HG02678 (cell line): ENCODE measurements around the gene STRIP1.

Experiments used
- ATAC-seq: cut with Tn5 transposase; IDR thresholded peaks from one replicate; pipeline ENCODE4 v1.9.1; 2021; ENCODE audit warnings: mild to moderate bottlenecking, moderate library complexity; ENCODE audit not compliant: unreplicated experiment

STRIP1 gene

GRCh38 chr1:110050602-110051261 is 16.3 kb downstream of the STRIP1 start:
- ATAC-seq: no peak

GRCh38 chr1:110051262-110051648 is 16.8 kb downstream of the STRIP1 start:
- no peak for ATAC-seq

DNA sequence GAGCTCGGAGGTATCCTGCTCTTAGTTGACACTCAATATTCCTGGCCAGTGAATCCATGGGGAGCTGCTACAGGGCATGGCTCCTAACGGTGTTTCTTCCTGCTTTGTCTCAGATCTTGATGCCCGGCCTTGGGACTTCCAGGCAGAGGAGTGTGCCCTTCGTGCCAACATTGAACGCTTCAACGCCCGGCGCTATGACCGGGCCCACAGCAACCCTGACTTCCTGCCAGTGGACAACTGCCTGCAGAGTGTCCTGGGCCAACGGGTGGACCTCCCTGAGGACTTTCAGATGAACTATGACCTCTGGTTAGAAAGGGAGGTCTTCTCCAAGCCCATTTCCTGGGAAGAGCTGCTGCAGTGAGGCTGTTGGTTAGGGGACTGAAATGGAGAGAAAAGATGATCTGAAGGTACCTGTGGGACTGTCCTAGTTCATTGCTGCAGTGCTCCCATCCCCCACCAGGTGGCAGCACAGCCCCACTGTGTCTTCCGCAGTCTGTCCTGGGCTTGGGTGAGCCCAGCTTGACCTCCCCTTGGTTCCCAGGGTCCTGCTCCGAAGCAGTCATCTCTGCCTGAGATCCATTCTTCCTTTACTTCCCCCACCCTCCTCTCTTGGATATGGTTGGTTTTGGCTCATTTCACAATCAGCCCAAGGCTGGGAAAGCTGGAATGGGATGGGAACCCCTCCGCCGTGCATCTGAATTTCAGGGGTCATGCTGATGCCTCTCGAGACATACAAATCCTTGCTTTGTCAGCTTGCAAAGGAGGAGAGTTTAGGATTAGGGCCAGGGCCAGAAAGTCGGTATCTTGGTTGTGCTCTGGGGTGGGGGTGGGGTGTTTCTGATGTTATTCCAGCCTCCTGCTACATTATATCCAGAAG is 19.4 kb downstream of the STRIP1 start:
- ATAC-seq: no peak

GRCh38 chr1:110055493-110056284 is 21.3 kb downstream of the STRIP1 start:
- no peak for ATAC-seq

GRCh38 chr1:110056285-110056683 is 21.9 kb downstream of the STRIP1 start:
- no peak for ATAC-seq

GRCh38 chr1:110056776-110057175 is 22.4 kb downstream of the STRIP1 start:
- ATAC-seq: no peak

DNA sequence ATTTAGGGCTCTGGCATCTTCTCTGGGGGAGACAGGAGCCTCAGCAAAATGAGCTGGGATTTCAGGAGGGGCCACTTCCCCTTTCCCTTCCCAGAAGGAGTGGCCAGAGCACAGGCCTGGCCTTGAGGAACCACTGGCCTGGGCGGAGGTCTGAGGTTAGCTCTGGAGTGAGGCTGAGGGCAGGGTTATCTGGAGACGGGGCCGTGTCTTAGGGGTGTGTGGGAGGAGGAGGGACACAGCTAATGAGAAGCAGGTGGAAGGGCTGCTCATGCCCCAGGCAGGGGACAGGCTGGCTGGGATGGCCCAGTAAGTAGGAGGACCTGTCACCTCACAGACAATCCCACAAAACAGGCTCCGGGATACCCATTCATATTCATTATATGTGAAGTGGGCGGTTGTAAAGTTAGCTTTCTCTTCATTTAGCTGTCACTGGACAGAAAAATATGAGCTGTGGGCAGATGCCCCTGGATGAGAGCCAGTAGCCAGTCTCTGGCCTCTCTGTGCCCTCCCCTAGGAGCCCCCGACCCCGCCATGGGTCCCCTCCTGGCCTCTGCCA is 23.6 kb downstream of the STRIP1 start:
- no peak for ATAC-seq

GRCh38 chr1:110058591-110058990 is 24.2 kb downstream of the STRIP1 start:
- ATAC-seq: no peak

DNA sequence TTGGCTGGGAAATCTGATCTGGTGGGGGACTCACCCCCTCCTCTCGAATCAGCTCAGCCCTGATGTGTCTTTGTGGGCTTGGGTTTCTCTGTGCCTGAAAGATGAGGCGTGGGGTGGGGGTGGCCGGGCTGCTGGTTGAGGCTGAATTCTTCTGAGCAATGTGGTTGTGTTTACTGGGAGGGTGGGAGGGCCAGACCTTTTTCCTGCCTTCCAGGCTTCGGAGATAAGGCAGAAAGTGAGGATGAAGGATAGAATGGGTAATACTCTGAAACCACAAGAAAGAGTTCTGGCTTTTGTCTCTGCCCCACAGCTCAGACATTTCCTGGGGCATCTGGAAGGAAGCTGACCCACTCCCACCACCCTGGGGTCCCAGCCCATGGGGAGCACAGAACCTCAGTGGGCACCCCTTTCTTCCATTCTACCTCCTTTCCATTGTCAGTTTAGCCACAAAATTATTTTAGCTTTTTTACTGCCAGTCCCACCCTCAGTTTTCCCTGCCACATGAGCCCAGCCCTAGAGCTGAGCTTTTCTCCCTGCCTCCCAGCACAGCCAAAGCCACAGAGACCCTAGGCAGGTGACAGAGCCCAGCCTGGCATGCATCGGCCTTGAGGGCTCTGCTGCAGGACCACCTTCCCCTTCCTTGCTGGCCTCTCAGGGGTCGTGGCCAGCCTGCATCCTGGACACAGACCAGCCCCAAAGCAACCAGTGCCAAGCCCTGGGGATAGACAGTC is 24.9 kb downstream of the STRIP1 start:
- ATAC-seq: no peak

- no peak for ATAC-seq
Measured at GRCh38 chr1:110060034-110060661, 25.7 kb downstream of the STRIP1 start.

DNA sequence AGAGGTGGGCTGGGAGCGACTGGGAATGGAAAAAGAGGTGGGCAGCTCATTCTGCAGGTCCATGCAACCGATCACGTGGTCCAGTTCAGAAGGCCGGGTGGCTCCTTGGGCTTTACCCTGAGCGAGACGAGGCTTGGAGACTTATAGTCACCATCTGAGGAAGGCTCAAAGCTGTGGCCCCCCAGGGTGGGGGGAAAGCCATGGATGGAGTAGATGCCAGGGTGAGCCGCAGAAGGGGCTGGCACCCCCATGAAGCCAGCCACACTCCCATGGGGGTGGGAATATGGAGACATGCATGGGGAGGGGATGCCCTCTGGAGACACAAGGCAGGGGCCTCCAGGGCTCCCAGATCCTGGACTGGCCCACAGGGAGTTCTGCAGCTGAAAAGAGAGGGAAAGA is 26.2 kb downstream of the STRIP1 start:
- ATAC-seq: no peak

- ATAC-seq: no peak
Measured at GRCh38 chr1:110061341-110061740, 26.9 kb downstream of the STRIP1 start.

- no peak for ATAC-seq
Measured at GRCh38 chr1:110062612-110063011, 28.2 kb downstream of the STRIP1 start.

DNA sequence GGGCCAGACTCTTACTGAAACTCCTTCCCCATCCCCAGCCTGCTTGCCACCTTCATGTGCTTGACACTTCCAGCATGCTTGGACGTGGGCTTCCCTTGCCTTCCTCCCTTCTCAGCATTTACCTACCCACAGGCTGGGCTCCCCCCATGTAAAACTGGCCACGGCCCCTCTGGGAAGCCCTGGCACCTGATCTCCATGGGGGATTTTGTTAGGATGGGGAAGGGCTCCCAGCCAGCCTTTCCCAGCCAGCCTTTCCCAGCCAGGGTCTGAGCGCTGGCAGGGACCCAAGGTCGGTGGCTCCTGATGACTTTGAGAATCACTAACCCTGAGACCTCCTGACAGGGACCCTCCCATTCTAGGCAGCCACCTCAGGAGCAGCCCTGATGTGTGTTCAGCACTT is 29.4 kb downstream of the STRIP1 start:
- no peak for ATAC-seq

GRCh38 chr1:110064576-110065337 is 30.3 kb downstream of the STRIP1 start:
- ATAC-seq: no peak

GRCh38 chr1:110065841-110066240 is 31.4 kb downstream of the STRIP1 start:
- ATAC-seq: no peak

DNA sequence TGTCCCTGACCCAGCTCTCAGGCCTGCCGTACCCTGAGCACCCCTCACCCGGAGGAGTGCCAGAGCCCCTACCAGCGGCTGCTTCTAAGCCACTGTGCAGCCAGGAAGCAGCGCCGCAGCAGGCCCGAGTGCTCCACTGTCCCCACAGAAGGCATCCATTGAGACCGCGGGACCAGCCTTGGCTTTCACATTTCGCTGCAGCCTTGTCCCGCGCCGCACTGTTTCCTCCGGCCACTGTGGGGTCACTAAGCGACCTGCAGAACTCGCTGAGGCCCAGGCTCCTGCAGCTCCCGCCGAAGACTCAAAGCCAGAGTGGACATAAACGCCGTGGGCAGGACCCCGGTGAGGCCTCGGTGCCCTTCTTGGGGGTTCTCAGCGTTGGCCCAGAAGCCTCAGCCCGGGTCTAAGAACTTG is 33.1 kb downstream of the STRIP1 start:
- ATAC-seq: no peak

DNA sequence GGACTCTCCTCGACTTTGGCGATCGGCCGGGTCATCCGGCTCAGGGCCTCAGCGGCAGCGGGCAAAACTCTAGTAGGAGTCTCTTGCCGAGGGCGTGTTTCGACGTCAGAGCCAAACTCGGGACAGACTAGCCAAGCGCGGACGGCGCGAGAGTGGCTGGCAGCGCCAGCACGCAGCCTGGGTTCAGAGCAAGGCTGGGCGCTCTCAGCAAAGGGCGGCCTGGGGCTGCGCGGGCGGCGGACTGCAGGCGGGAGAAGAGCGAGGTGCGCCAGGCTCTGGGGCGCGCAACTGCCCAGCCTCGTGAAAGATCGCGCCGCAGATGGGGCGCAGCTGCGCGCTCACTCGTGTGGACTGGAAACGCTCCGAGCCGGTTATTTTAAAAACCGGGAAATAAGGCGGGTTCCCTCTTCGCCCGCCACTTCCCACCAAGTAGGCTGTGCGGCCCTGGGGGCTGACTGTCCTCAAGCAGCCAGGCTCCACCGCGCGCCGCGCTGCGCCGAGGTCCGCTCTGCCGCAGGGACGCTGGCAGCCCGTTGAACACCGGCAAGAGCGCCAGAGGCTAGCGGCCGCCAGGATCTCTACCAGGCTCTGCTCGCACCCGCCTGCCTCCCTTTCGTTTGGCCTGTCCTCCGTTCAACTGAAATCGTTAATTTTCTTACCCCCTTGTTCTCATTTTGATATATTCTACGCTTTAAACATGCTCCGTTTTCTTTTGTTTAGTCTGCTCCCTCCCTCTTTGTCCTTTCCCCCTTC is 33.6 kb downstream of the STRIP1 start:
- no peak for ATAC-seq
